Measurements from ENCODE around the gene MRPS18A. TPM values are rescaled to one million over a fixed set of nuclear protein-coding genes. Genes with fewer than 3 reads are reported as not detected.

Gene MRPS18A
- total and polyA plus RNA-seq, 2 of the 13 experiments (the other 11 are each of a cell fraction or from before 2014, with no cell fraction given): 87.8 to 89.1 TPM

DNA sequence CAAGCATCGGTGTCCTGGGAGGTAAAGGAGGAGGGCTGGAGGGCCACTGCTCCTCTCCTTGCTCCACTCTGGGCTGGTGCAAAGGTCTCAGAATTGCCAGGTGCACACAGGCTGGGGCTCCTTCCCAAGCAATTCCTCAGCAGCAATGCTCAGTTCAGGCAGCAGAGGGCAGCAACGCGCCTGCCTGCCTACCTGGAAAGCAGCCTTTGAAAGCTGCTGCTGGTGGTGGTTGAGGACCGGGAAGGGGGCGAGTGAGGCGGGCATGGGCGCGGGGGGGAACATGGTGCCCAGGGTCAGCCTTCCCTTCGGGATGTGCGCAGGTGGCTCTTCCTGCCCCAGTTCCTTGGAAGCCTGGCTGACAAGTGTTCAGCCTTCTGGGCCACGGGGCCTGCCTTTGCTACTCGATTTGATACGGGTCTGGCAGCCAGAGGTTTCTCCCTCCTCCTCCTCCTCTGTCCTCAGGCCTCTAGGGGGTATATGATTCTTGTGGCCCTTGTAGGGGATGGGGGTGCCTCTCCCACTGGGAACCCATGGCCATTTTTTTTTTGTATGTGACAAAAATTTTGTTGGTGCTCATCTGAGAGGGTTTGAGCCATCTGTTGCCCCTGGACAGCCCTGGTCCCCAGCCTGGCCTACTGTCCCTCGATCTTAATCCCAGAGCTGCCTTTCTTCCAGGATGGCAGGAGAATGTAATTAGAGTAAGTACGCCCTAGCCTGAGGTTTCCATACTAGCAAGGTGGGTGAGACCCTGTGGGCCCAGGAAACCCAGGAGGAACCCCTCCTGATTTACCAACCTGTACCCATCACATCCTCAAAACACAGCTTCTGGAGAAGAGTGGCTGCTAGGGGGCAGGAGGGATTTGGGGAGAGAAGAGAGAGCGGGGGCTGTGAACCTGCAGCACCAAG lies 20.1 kb downstream of the MRPS18A start (continued):
- TF ChIP-seq MZF1 (CRISPR knock-in tag; IDR thresholded peaks at IDR 0.05; ENCODE audit: borderline replicate concordance) (no peak), ZNF12 (CRISPR knock-in tag; IDR thresholded peaks at IDR 0.05) (no peak), ZBTB1 (CRISPR knock-in tag; IDR thresholded peaks at IDR 0.05; ENCODE audit: borderline replicate concordance) (no peak), NBN (conservative IDR thresholded peaks at IDR 0.05) (no peak), ZNF235 (CRISPR knock-in tag; IDR thresholded peaks at IDR 0.05; ENCODE audit: borderline replicate concordance) (no peak), ZBTB46 (CRISPR knock-in tag; IDR thresholded peaks at IDR 0.05; ENCODE audit: borderline replicate concordance) (no peak), ZNF766 (CRISPR knock-in tag; IDR thresholded peaks at IDR 0.05; ENCODE audit: borderline replicate concordance) (no peak), ZNF33A (CRISPR knock-in tag; IDR thresholded peaks at IDR 0.05; ENCODE audit: borderline replicate concordance) (0 out of 2 replicates have a peak, but pooled peaks have one; percentile 37), AGO1 (IDR thresholded peaks at IDR 0.05; ENCODE audit: low read depth, low read length, poor library complexity, severe bottlenecking) (peak; percentile 95), ZFP37 (CRISPR knock-in tag; IDR thresholded peaks at IDR 0.05; ENCODE audit: borderline replicate concordance) (peak; percentile 43; the same call in 1 of the 2 replicates), ZNF598 (CRISPR knock-in tag; IDR thresholded peaks at IDR 0.05; ENCODE audit: borderline replicate concordance) (no peak; the same call in 1 of the 2 replicates), MTA3 (CRISPR knock-in tag; IDR thresholded peaks at IDR 0.05) (no peak)
- TF ChIP-seq, protein P1, sequence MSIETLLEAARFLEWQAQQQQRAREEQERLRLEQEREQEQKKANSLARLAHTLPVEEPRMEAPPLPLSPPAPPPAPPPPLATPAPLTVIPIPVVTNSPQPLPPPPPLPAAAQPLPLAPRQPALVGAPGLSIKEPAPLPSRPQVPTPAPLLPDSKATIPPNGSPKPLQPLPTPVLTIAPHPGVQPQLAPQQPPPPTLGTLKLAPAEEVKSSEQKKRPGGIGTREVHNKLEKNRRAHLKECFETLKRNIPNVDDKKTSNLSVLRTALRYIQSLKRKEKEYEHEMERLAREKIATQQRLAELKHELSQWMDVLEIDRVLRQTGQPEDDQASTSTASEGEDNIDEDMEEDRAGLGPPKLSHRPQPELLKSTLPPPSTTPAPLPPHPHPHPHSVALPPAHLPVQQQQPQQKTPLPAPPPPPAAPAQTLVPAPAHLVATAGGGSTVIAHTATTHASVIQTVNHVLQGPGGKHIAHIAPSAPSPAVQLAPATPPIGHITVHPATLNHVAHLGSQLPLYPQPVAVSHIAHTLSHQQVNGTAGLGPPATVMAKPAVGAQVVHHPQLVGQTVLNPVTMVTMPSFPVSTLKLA (IDR thresholded peaks at IDR 0.05): no peak
- TF ChIP-seq, protein P2, sequence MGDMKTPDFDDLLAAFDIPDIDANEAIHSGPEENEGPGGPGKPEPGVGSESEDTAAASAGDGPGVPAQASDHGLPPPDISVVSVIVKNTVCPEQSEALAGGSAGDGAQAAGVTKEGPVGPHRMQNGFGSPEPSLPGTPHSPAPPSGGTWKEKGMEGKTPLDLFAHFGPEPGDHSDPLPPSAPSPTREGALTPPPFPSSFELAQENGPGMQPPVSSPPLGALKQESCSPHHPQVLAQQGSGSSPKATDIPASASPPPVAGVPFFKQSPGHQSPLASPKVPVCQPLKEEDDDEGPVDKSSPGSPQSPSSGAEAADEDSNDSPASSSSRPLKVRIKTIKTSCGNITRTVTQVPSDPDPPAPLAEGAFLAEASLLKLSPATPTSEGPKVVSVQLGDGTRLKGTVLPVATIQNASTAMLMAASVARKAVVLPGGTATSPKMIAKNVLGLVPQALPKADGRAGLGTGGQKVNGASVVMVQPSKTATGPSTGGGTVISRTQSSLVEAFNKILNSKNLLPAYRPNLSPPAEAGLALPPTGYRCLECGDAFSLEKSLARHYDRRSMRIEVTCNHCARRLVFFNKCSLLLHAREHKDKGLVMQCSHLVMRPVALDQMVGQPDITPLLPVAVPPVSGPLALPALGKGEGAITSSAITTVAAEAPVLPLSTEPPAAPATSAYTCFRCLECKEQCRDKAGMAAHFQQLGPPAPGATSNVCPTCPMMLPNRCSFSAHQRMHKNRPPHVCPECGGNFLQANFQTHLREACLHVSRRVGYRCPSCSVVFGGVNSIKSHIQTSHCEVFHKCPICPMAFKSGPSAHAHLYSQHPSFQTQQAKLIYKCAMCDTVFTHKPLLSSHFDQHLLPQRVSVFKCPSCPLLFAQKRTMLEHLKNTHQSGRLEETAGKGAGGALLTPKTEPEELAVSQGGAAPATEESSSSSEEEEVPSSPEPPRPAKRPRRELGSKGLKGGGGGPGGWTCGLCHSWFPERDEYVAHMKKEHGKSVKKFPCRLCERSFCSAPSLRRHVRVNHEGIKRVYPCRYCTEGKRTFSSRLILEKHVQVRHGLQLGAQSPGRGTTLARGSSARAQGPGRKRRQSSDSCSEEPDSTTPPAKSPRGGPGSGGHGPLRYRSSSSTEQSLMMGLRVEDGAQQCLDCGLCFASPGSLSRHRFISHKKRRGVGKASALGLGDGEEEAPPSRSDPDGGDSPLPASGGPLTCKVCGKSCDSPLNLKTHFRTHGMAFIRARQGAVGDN (CRISPR knock-in tag; IDR thresholded peaks at IDR 0.05): peak; percentile 76
- TF ChIP-seq, protein P3, sequence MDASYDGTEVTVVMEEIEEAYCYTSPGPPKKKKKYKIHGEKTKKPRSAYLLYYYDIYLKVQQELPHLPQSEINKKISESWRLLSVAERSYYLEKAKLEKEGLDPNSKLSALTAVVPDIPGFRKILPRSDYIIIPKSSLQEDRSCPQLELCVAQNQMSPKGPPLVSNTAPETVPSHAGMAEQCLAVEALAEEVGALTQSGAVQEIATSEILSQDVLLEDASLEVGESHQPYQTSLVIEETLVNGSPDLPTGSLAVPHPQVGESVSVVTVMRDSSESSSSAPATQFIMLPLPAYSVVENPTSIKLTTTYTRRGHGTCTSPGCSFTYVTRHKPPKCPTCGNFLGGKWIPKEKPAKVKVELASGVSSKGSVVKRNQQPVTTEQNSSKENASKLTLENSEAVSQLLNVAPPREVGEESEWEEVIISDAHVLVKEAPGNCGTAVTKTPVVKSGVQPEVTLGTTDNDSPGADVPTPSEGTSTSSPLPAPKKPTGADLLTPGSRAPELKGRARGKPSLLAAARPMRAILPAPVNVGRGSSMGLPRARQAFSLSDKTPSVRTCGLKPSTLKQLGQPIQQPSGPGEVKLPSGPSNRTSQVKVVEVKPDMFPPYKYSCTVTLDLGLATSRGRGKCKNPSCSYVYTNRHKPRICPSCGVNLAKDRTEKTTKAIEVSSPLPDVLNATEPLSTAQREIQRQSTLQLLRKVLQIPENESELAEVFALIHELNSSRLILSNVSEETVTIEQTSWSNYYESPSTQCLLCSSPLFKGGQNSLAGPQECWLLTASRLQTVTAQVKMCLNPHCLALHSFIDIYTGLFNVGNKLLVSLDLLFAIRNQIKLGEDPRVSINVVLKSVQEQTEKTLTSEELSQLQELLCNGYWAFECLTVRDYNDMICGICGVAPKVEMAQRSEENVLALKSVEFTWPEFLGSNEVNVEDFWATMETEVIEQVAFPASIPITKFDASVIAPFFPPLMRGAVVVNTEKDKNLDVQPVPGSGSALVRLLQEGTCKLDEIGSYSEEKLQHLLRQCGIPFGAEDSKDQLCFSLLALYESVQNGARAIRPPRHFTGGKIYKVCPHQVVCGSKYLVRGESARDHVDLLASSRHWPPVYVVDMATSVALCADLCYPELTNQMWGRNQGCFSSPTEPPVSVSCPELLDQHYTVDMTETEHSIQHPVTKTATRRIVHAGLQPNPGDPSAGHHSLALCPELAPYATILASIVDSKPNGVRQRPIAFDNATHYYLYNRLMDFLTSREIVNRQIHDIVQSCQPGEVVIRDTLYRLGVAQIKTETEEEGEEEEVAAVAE (CRISPR knock-in tag; IDR thresholded peaks at IDR 0.05; ENCODE audit: borderline replicate concordance): no peak

All from HepG2 (cell line).